NCI-H1417 treated with DMSO at 0.1 percent for 48 hours (cell line): ENCODE results near the gene GPR39.

Experiments used
- DNase-seq: peaks from one replicate; lab custom pipeline; 2025; lab: John Stamatoyannopoulos, UW

Gene GPR39

GRCh38 chr2:132605236-132606180, 188.9 kb downstream of the GPR39 start:
- no peak for DNase-seq

- no peak for DNase-seq
These were observed 190.0 kb downstream of the GPR39 start for GRCh38 chr2:132606649-132607048.

GRCh38 chr2:132607426-132608090, 191.0 kb downstream of the GPR39 start:
- DNase-seq = no peak

- DNase-seq = no peak
These were observed 191.7 kb downstream of the GPR39 start for GRCh38 chr2:132608311-132608710.

GRCh38 chr2:132609101-132609890, 192.7 kb downstream of the GPR39 start:
- no peak for DNase-seq

GRCh38 chr2:132611719-132612118, 195.1 kb downstream of the GPR39 start:
- no peak for DNase-seq

GRCh38 chr2:132615329-132616085, 198.9 kb downstream of the GPR39 start:
- DNase-seq = no peak

- no peak for DNase-seq
These were observed 201.4 kb downstream of the GPR39 start for GRCh38 chr2:132617989-132618388.

- no peak for DNase-seq
These were observed 202.1 kb downstream of the GPR39 start for GRCh38 chr2:132618734-132619133.

- DNase-seq = no peak
These were observed 203.5 kb downstream of the GPR39 start for GRCh38 chr2:132620115-132620514.

GRCh38 chr2:132621131-132621875, 204.7 kb downstream of the GPR39 start:
- no peak for DNase-seq

GRCh38 chr2:132623096-132623839, 206.7 kb downstream of the GPR39 start:
- no peak for DNase-seq

GRCh38 chr2:132627536-132627935, 210.9 kb downstream of the GPR39 start:
- no peak for DNase-seq

- no peak for DNase-seq
These were observed 215.5 kb downstream of the GPR39 start for GRCh38 chr2:132632000-132632649.

GRCh38 chr2:132633635-132634034, 217.0 kb downstream of the GPR39 start:
- DNase-seq = no peak

GRCh38 chr2:132636346-132636745, 219.7 kb downstream of the GPR39 start:
- DNase-seq = no peak

- no peak for DNase-seq
These were observed 221.9 kb downstream of the GPR39 start for GRCh38 chr2:132638313-132639040.

GRCh38 chr2:132640116-132640515, 223.5 kb downstream of the GPR39 start:
- DNase-seq = no peak

- DNase-seq = no peak
These were observed 225.2 kb downstream of the GPR39 start for GRCh38 chr2:132641819-132642218.
